BLaER1 (cell line): ENCODE measurements around the gene SCAPER.
"Not testable (repeated sequence)": the region's sequence is repeated elsewhere in the genome, so short reads cannot be mapped to it uniquely, and the experiment has no call there.

Experiments used
- H3K27ac ChIP-seq: shearing (Covaris generic); formaldehyde crosslinking; 2 replicates; pipeline ENCODE4 v1.8.1; 2022
- H3K27me3 ChIP-seq: shearing (Covaris generic); formaldehyde crosslinking; 2 replicates; pipeline ENCODE4 v1.8.1; 2022
- H3K36me3 ChIP-seq: shearing (Covaris generic); formaldehyde crosslinking; 2 replicates; pipeline ENCODE4 v1.8.1; 2022
- H3K4me1 ChIP-seq: shearing (Covaris generic); formaldehyde crosslinking; 2 replicates; pipeline ENCODE4 v1.8.1; 2022
- H3K4me2 ChIP-seq: shearing (Covaris generic); formaldehyde crosslinking; 2 replicates; pipeline ENCODE4 v1.8.1; 2022
- H3K4me3 ChIP-seq: shearing (Covaris generic); formaldehyde crosslinking; 2 replicates; pipeline ENCODE4 v1.8.1; 2022
- H3K9ac ChIP-seq: shearing (Covaris generic); formaldehyde crosslinking; 2 replicates; pipeline ENCODE4 v1.8.1; 2022
- H3K9me3 ChIP-seq: shearing (Covaris generic); formaldehyde crosslinking; 2 replicates; pipeline ENCODE4 v1.8.1; 2022
- H4K20me1 ChIP-seq: shearing (Covaris generic); formaldehyde crosslinking; 2 replicates; pipeline ENCODE4 v1.8.1; 2022
- Cebpa-rat ChIP-seq: shearing (Covaris generic); IDR thresholded peaks from 2 replicates; pipeline ENCODE4 v1.8.1; 2022

Gene SCAPER

GRCh38 chr15:76451540-76451939 lies 453.6 kb downstream of the SCAPER start:
- Histone ChIP-seq H3K9me3 (no peaks in the 10 kb centered on the region), H3K4me2 (no peak overlapping the region), H3K27ac (no peak overlapping the region), H3K4me3 (no peak overlapping the region), H3K27me3 (no peaks in the 10 kb centered on the region), H3K4me1 (no peaks in the 10 kb centered on the region), H4K20me1 (no peaks in the 10 kb centered on the region), H3K36me3 (no peaks in the 10 kb centered on the region), H3K9ac (no peak overlapping the region)
- TF ChIP-seq Cebpa-rat: no peak

GRCh38 chr15:76449455-76449854 lies 455.7 kb downstream of the SCAPER start:
- no peak overlapping the region for H3K4me3 ChIP-seq
- H4K20me1 ChIP-seq: no peaks in the 10 kb centered on the region
- H3K36me3 ChIP-seq: no peaks in the 10 kb centered on the region
- no peak overlapping the region for H3K4me2 ChIP-seq
- TF ChIP-seq Cebpa-rat: no peak
- no peaks in the 10 kb centered on the region for H3K27me3 ChIP-seq
- H3K27ac ChIP-seq: no peak overlapping the region
- no peaks in the 10 kb centered on the region for H3K9me3 ChIP-seq
- no peaks in the 10 kb centered on the region for H3K4me1 ChIP-seq
- no peak overlapping the region for H3K9ac ChIP-seq

- H3K4me1 ChIP-seq: no peaks in the 10 kb centered on the region
- no peaks in the 10 kb centered on the region for H4K20me1 ChIP-seq
- H3K4me3 ChIP-seq: no peak overlapping the region
- H3K9me3 ChIP-seq: no peaks in the 10 kb centered on the region
- no peaks in the 10 kb centered on the region for H3K27me3 ChIP-seq
- TF ChIP-seq Cebpa-rat: no peak
- no peak overlapping the region for H3K9ac ChIP-seq
- no peaks in the 10 kb centered on the region for H3K36me3 ChIP-seq
- no peak overlapping the region for H3K4me2 ChIP-seq
- H3K27ac ChIP-seq: no peak overlapping the region
Measured at GRCh38 chr15:76448755-76449154, 456.4 kb downstream of the SCAPER start.

- Histone ChIP-seq H4K20me1 (no peaks in the 10 kb centered on the region), H3K36me3 (no peaks in the 10 kb centered on the region), H3K27me3 (no peaks in the 10 kb centered on the region), H3K9ac (no peak overlapping the region), H3K4me3 (no peak overlapping the region), H3K9me3 (no peaks in the 10 kb centered on the region), H3K4me1 (no peaks in the 10 kb centered on the region), H3K4me2 (no peak overlapping the region), H3K27ac (no peak overlapping the region)
- TF ChIP-seq Cebpa-rat: no peak
Measured at GRCh38 chr15:76447728-76448441, 457.3 kb downstream of the SCAPER start.

- Histone ChIP-seq H3K4me2 (no peak overlapping the region), H3K4me1 (no peaks in the 10 kb centered on the region), H3K4me3 (no peak overlapping the region), H4K20me1 (no peaks in the 10 kb centered on the region), H3K27me3 (no peaks in the 10 kb centered on the region), H3K9me3 (no peaks in the 10 kb centered on the region), H3K36me3 (no peaks in the 10 kb centered on the region), H3K27ac (no peak overlapping the region), H3K9ac (no peak overlapping the region)
- TF ChIP-seq Cebpa-rat: no peak
Measured at GRCh38 chr15:76440441-76440840, 464.7 kb downstream of the SCAPER start.

- TF ChIP-seq Cebpa-rat: no peak
- Histone ChIP-seq H3K9ac (no peak overlapping the region), H3K27me3 (no peaks in the 10 kb centered on the region), H3K27ac (no peak overlapping the region), H4K20me1 (no peaks in the 10 kb centered on the region), H3K36me3 (no peaks in the 10 kb centered on the region), H3K4me1 (no peaks in the 10 kb centered on the region), H3K9me3 (no peaks in the 10 kb centered on the region), H3K4me2 (no peak overlapping the region), H3K4me3 (no peak overlapping the region)
Measured at GRCh38 chr15:76439542-76439941, 465.6 kb downstream of the SCAPER start.

- H3K36me3 ChIP-seq: 0 out of 2 replicates have a peak, but pooled peaks cover 20% of the 10 kb centered on the region
- H3K9ac ChIP-seq: no peak overlapping the region
- no peaks in the 10 kb centered on the region for H3K9me3 ChIP-seq
- no peak for TF ChIP-seq Cebpa-rat
- no peaks in the 10 kb centered on the region for H3K27me3 ChIP-seq
- no peak overlapping the region for H3K27ac ChIP-seq
- H3K4me3 ChIP-seq: no peak overlapping the region
- no peaks in the 10 kb centered on the region for H4K20me1 ChIP-seq
- peaks cover 8% of the 10 kb centered on the region for H3K4me1 ChIP-seq
- H3K4me2 ChIP-seq: 0 out of 2 replicates have a peak overlapping the region, but pooled peaks have one; percentile 18
Measured at GRCh38 chr15:76433798-76434400, 471.2 kb downstream of the SCAPER start.

- not testable (repeated sequence) for H3K9me3 ChIP-seq, H3K4me2 ChIP-seq, H3K27ac ChIP-seq, H4K20me1 ChIP-seq, H3K9ac ChIP-seq, H3K27me3 ChIP-seq, H3K4me1 ChIP-seq, H3K4me3 ChIP-seq
- 0 out of 2 replicates have a peak, but pooled peaks cover 24% of the 10 kb centered on the region for H3K36me3 ChIP-seq
Measured at GRCh38 chr15:76433036-76433435, 472.1 kb downstream of the SCAPER start.

GRCh38 chr15:76432604-76433003 lies 472.5 kb downstream of the SCAPER start:
- Histone ChIP-seq H3K9ac (no peak overlapping the region), H3K36me3 (0 out of 2 replicates have a peak, but pooled peaks cover 26% of the 10 kb centered on the region), H3K9me3 (no peaks in the 10 kb centered on the region), H3K27ac (no peak overlapping the region), H3K4me1 (peaks cover 8% of the 10 kb centered on the region), H4K20me1 (no peaks in the 10 kb centered on the region), H3K27me3 (no peaks in the 10 kb centered on the region), H3K4me3 (no peak overlapping the region), H3K4me2 (no peak overlapping the region)
- no peak for TF ChIP-seq Cebpa-rat

GRCh38 chr15:76431971-76432370 lies 473.2 kb downstream of the SCAPER start:
- Histone ChIP-seq H3K9ac (no peak overlapping the region), H3K4me2 (no peak overlapping the region), H3K36me3 (0 out of 2 replicates have a peak, but pooled peaks cover 26% of the 10 kb centered on the region), H3K4me1 (peaks cover 8% of the 10 kb centered on the region), H3K9me3 (no peaks in the 10 kb centered on the region), H3K4me3 (no peak overlapping the region), H4K20me1 (no peaks in the 10 kb centered on the region), H3K27ac (no peak overlapping the region), H3K27me3 (no peaks in the 10 kb centered on the region)
- no peak for TF ChIP-seq Cebpa-rat

- not testable (repeated sequence) for H3K27me3 ChIP-seq, H3K4me2 ChIP-seq, H3K27ac ChIP-seq, H3K9ac ChIP-seq, H4K20me1 ChIP-seq, H3K9me3 ChIP-seq, H3K4me1 ChIP-seq, H3K4me3 ChIP-seq
- peaks cover 35% of the 10 kb centered on the region; the same call in 1 of the 2 replicates for H3K36me3 ChIP-seq
Measured at GRCh38 chr15:76430711-76431110, 474.4 kb downstream of the SCAPER start.
